ENCODE results near the gene SRSF11.

DNA sequence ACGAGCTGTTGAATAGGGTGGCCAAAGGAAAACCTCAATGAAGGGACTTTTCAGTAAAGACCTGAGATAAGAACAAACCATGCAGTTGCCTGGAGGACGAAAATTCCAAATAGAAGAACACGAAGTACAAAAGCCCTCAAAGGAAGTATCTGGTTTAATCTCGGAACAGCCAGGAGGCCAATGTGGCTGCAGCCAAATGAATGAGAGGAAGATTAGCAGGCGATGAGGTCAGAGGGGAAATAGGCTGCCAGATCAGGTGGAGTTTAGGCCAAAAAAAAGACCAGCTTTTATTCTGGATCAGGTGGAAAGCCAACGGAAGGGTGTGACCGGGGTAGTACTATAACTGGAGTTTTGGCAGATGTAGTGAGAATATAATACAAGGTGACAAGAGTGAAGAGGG lies 43.7 kb downstream of the SRSF11 start:
- TF ChIP-seq ATF3 (IDR thresholded peaks at IDR 0.05) (no peak), RAD21 (IDR thresholded peaks at IDR 0.05) (no peak)

Measured in liver (tissue), 2 donors.